CD4-positive, alpha-beta T cell (primary cell): Measurements from ENCODE around the gene RGP1. TPM values are rescaled to one million over a fixed set of nuclear protein-coding genes. Genes with fewer than 3 reads are reported as not detected.

Source experiments
- ATAC-seq: fragments of 200-7000 bp; cut with Tn5 transposase; one replicate; pipeline ENCODE4 v1.10.0; 2022; ENCODE audit warnings: mild to moderate bottlenecking; ENCODE audit not compliant: poor library complexity
- CTCF ChIA-PET: fragments of 350-600 bp; sonication (Branson Sonifier 250); formaldehyde crosslinking; loops from one replicate; lab custom pipeline; 2021; ENCODE audit warnings: antibody characterized with exemption, inconsistent platforms; lab: Charles Lee
- POLR2A ChIA-PET: fragments of 350-600 bp; sonication (Branson Sonifier 250); formaldehyde crosslinking; loops from one replicate; lab custom pipeline; 2021; ENCODE audit warnings: antibody characterized with exemption, inconsistent platforms; lab: Charles Lee
- DNase-seq, 14 experiments: peaks; one replicate each; pipeline ENCODE4 v3.0.0-alpha.2; 2013 to 2020; ENCODE audit warnings: mixed read lengths in 2 of 14
- H3K27ac ChIP-seq, 2 donors: one replicate each; pipeline versions ENCODE4 v1.5.1 to v1.7.0; 2013; ENCODE audit warnings: low read length in 2 of 2, low read depth in 1 of 2, mild to moderate bottlenecking in 1 of 2
- H3K27me3 ChIP-seq, 2 experiments: 1 replicate in 1 of 2; 2 replicates in 1 of 2; pipeline versions ENCODE4 v1.6.1 to v1.7.0; 2013; ENCODE audit warnings: low read length in 2 of 2, control low read depth in 1 of 2, mild to moderate bottlenecking in 1 of 2, moderate library complexity in 1 of 2; ENCODE audit not compliant: insufficient read depth in 2 of 2, control insufficient read depth in 1 of 2
- H3K36me3 ChIP-seq: one replicate; pipeline ENCODE4 v1.6.1; 2013; ENCODE audit warnings: low read length, control low read depth; ENCODE audit not compliant: insufficient read depth
- H3K4me1 ChIP-seq: one replicate; pipeline ENCODE4 v1.6.1; 2013; ENCODE audit warnings: low read length, control low read depth; ENCODE audit not compliant: insufficient read depth
- H3K4me3 ChIP-seq: one replicate; pipeline ENCODE4 v1.5.1; 2013; ENCODE audit warnings: mild to moderate bottlenecking, low read length, moderate library complexity
- H3K9me3 ChIP-seq, 2 experiments: 1 replicate in 1 of 2; 2 replicates in 1 of 2; pipeline versions ENCODE4 v1.6.1 to v1.7.0; 2013; ENCODE audit warnings: low read length in 2 of 2, mild to moderate bottlenecking in 2 of 2, control low read depth in 1 of 2, moderate library complexity in 1 of 2; ENCODE audit not compliant: control insufficient read depth in 1 of 2, insufficient read depth in 1 of 2
- H3K27ac Mint-ChIP-seq: one replicate; pipeline ENCODE4 v1.8.0; 2020; ENCODE audit warnings: mixed read lengths
- H3K27me3 Mint-ChIP-seq: one replicate; pipeline ENCODE4 v1.8.0; 2021; ENCODE audit warnings: mixed read lengths
- H3K36me3 Mint-ChIP-seq: one replicate; pipeline ENCODE4 v1.8.0; 2021; ENCODE audit warnings: low read depth, mixed read lengths
- H3K4me1 Mint-ChIP-seq: one replicate; pipeline ENCODE4 v1.8.0; 2021; ENCODE audit warnings: low read depth, mixed read lengths
- H3K4me3 Mint-ChIP-seq: one replicate; pipeline ENCODE4 v1.8.0; 2020; ENCODE audit warnings: mild to moderate bottlenecking, mixed read lengths
- H3K9me3 Mint-ChIP-seq: one replicate; pipeline ENCODE4 v1.8.0; 2020; ENCODE audit warnings: mixed read lengths
- intact Hi-C, 2 experiments: fragments of 100-400 bp; cut with DNase I in 1 of 2; cut with micrococcal nuclease in 1 of 2; formaldehyde crosslinking; loops; one replicate each; pipeline versions ENCODE4 v1.15.1 to v1.9.0; 2023 to 2025; cut with DNase I, micrococcal nuclease
- total RNA-seq, 174 experiments: library from RNA in 2 of 174; stranded (reverse) in 2 of 174; gene quantifications; one replicate each; pipeline ENCODE4 v1.2.3 and lab custom pipeline; 2021 to 2026
- TF ChIP-seq, protein P1 (sequence below): fragments of 200-600 bp; IDR thresholded peaks from one replicate; pipeline ENCODE4 v1.8.0; 2022; ENCODE audit warnings: antibody characterized with exemption, mild to moderate bottlenecking

RGP1 gene
- total RNA-seq, 2 experiments from 2014 or later: 12.6 to 13.1 TPM

DNA sequence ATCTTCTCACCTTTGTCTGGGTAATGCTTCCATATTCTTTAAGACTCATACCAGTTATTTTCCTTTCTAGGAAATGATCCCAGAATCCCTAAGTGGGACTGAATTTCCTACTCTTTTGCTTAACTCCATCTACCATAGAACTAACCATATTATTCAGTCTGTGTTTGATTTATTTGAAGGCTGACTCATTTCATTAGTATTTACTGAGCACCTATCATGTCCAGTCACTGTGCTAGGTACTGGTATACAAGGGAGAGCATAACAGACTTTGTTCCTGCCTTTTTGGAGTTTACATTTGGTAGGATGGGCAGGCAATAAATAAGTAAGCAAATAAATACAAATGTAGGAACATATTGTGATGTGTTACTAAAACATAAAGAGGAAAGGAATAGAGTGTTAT lies 46.6 kb downstream of the RGP1 start:
- Mint-ChIP-seq H3K27ac (no peak overlapping the region), H3K36me3 (peaks cover 32% of the 10 kb centered on the region), H3K4me1 (no peaks in the 10 kb centered on the region), H3K27me3 (no peaks in the 10 kb centered on the region), H3K9me3 (no peaks in the 10 kb centered on the region), H3K4me3 (no peak overlapping the region)
- intact Hi-C loops: loop anchor here in 1 of 2 experiments (2.0 kb wide), 1 partner anchor 13 kb away; no protein-coding TSS in a partner anchor
- Histone ChIP-seq H3K9me3 (no peaks in the 10 kb centered on the region), H3K27ac (no peak overlapping the region), H3K4me1 (peaks cover under 1% of the 10 kb centered on the region), H3K4me3 (no peak overlapping the region), H3K36me3 (peaks cover 28% of the 10 kb centered on the region), H3K27me3 (no peaks in the 10 kb centered on the region)
- TF ChIP-seq, protein P1, sequence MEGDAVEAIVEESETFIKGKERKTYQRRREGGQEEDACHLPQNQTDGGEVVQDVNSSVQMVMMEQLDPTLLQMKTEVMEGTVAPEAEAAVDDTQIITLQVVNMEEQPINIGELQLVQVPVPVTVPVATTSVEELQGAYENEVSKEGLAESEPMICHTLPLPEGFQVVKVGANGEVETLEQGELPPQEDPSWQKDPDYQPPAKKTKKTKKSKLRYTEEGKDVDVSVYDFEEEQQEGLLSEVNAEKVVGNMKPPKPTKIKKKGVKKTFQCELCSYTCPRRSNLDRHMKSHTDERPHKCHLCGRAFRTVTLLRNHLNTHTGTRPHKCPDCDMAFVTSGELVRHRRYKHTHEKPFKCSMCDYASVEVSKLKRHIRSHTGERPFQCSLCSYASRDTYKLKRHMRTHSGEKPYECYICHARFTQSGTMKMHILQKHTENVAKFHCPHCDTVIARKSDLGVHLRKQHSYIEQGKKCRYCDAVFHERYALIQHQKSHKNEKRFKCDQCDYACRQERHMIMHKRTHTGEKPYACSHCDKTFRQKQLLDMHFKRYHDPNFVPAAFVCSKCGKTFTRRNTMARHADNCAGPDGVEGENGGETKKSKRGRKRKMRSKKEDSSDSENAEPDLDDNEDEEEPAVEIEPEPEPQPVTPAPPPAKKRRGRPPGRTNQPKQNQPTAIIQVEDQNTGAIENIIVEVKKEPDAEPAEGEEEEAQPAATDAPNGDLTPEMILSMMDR: no peak
- ChIA-PET POLR2A (no interaction called here), CTCF (no interaction called here)
- no peak for DNase-seq
- ATAC-seq: no peak

DNA sequence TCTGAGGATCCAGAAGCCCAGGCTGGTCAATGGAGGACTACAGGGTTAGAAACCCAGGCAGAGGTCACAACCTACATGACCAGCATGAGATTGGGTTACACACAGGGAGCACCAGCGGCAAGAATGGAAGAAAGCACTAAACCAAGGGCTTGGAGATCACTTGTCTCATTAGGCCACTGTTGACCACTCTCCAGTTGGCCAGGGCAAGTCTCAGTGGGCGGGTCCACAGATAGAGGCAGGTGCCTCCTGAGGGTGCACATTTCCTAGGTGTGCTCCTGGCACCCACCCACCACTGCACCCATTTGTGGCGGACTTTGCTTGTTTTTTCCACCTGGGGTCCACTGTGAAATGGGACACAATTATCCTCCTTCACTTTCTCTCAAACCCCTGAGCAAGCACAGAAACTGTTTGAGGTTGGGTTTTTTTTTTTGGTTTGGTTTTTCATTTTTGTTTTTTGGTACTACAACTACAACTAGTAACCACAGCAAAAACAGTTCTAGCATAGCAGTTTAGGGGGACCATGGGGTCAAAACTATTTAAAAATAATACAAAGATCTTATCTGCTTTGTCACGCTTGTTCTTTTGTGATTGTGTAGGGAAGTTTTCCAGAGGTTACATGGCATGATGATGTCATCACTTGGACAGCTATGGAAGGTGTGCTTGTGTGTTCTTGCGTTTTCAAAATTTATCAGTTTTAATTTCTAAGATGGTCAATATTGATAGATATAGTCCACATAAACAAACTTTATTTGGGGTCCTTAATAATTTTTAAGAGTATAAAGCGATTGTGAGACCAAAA lies 48.4 kb downstream of the RGP1 start:
- H3K27me3 Mint-ChIP-seq: no peaks in the 10 kb centered on the region
- no peak overlapping the region for H3K27ac Mint-ChIP-seq
- Histone ChIP-seq H3K4me3 (no peak overlapping the region), H3K27ac (no peak overlapping the region), H3K9me3 (no peaks in the 10 kb centered on the region), H3K36me3 (peaks cover 37% of the 10 kb centered on the region), H3K27me3 (no peaks in the 10 kb centered on the region), H3K4me1 (no peaks in the 10 kb centered on the region)
- no peak for ATAC-seq
- TF ChIP-seq, protein P1: no peak
- no peaks in the 10 kb centered on the region for H3K9me3 Mint-ChIP-seq
- CTCF ChIA-PET: no interaction called here
- no peaks in the 10 kb centered on the region for H3K4me1 Mint-ChIP-seq
- peaks cover 48% of the 10 kb centered on the region for H3K36me3 Mint-ChIP-seq
- no peak overlapping the region for H3K4me3 Mint-ChIP-seq
- no peak for DNase-seq
- POLR2A ChIA-PET: no interaction called here
- intact Hi-C loops: no loop called here

DNA sequence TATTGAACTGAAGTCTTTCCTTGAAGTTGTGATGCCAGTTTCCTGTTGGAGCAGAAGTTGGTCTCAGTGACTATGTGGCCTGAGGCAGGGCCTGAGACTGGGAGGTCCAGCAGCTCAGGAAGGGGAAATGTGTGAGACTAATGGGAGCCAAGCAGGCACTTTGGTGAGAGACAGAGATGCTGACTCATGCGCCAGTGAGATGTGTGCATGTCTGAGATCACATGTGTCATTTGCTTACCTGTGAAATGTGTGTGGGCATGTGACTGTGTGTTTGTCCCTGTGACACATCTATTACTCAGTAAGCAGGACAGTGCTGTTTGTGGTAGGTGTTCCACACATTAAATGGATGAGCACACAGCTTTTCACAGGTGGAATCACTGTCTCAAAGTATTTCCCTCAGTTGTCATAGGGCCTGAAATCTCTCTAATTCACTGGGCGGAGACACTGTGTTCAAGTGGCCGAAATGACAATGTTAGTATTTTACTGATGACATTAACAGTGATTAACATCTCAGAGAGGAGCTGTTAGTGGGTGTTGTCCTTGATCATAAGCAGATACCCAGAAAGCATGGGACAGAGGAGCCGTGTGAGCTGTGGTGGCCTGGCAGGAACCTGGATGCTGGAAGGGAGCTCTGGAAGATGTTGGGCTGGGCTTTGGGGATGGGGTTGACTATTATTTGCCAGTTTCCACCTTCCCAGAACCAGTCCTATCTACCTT lies 49.7 kb downstream of the RGP1 start:
- no peak overlapping the region for H3K4me3 ChIP-seq
- TF ChIP-seq, protein P1: no peak
- POLR2A ChIA-PET: no interaction called here
- no peaks in the 10 kb centered on the region for H3K9me3 Mint-ChIP-seq
- peak in 1 of 14 experiments; percentile 17 for DNase-seq
- no peaks in the 10 kb centered on the region for H3K9me3 ChIP-seq
- no peaks in the 10 kb centered on the region for H3K4me1 ChIP-seq
- CTCF ChIA-PET: no interaction called here
- no peaks in the 10 kb centered on the region for H3K27me3 Mint-ChIP-seq
- no peak for ATAC-seq
- H3K36me3 Mint-ChIP-seq: peaks cover 52% of the 10 kb centered on the region
- peaks cover 33% of the 10 kb centered on the region for H3K36me3 ChIP-seq
- H3K4me1 Mint-ChIP-seq: no peaks in the 10 kb centered on the region
- intact Hi-C loops: no loop called here
- H3K4me3 Mint-ChIP-seq: no peak overlapping the region
- no peak overlapping the region for H3K27ac Mint-ChIP-seq
- H3K27me3 ChIP-seq: no peaks in the 10 kb centered on the region
- no peak overlapping the region for H3K27ac ChIP-seq
